Measurements from ENCODE around the gene RLF. TPM values are rescaled to one million over a fixed set of nuclear protein-coding genes. Genes with fewer than 3 reads are reported as not detected.

The RLF gene
- total RNA-seq, 1 experiment from 2014 or later, result 15.7 TPM

DNA sequence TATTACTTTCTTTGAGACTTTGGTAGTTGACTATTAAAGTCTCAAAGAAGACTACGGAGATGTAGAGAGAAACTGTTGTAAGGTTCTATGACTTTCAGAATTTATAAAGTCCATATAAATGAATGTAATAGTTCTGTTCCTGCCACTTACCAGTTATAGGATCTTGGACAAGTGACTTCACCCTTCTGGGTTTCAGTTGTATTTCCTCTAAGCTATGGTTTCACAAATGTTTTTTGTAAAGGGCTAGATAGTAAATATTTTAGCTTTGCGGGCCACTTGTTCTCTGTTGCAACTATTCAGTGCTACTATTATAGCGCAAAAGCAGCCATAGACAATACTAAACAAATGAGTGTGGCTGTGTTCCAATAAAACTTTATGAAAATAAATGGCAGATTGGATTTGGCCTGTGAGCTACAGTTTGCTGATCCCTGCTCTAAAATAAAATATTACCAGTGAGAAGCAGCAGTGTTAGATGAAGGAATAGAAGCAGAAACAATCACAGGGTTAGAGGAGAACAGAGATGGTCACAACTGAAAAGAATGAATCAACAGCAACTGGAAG lies 111.5 kb downstream of the RLF start:
- BruUV-seq (replicated peaks), result no TSS peak
- TF ChIP-seq, protein P1, sequence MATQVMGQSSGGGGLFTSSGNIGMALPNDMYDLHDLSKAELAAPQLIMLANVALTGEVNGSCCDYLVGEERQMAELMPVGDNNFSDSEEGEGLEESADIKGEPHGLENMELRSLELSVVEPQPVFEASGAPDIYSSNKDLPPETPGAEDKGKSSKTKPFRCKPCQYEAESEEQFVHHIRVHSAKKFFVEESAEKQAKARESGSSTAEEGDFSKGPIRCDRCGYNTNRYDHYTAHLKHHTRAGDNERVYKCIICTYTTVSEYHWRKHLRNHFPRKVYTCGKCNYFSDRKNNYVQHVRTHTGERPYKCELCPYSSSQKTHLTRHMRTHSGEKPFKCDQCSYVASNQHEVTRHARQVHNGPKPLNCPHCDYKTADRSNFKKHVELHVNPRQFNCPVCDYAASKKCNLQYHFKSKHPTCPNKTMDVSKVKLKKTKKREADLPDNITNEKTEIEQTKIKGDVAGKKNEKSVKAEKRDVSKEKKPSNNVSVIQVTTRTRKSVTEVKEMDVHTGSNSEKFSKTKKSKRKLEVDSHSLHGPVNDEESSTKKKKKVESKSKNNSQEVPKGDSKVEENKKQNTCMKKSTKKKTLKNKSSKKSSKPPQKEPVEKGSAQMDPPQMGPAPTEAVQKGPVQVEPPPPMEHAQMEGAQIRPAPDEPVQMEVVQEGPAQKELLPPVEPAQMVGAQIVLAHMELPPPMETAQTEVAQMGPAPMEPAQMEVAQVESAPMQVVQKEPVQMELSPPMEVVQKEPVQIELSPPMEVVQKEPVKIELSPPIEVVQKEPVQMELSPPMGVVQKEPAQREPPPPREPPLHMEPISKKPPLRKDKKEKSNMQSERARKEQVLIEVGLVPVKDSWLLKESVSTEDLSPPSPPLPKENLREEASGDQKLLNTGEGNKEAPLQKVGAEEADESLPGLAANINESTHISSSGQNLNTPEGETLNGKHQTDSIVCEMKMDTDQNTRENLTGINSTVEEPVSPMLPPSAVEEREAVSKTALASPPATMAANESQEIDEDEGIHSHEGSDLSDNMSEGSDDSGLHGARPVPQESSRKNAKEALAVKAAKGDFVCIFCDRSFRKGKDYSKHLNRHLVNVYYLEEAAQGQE (IDR thresholded peaks at IDR 0.05; ENCODE audit: insufficient read depth in 1 of 2, low read depth in 2 of 2, low read length in 1 of 2), result no peak
- TF ChIP-seq SIN3A (IDR thresholded peaks at IDR 0.05; ENCODE audit: borderline replicate concordance, insufficient read depth, low read depth, low read length) (no peak), TCF7L2 (IDR thresholded peaks at IDR 0.05; ENCODE audit: low read depth, low read length) (no peak), POLR2AphosphoS5 (IDR thresholded peaks at IDR 0.05; ENCODE audit: low read depth, low read length) (no peak)
- TF ChIP-seq, protein P2, sequence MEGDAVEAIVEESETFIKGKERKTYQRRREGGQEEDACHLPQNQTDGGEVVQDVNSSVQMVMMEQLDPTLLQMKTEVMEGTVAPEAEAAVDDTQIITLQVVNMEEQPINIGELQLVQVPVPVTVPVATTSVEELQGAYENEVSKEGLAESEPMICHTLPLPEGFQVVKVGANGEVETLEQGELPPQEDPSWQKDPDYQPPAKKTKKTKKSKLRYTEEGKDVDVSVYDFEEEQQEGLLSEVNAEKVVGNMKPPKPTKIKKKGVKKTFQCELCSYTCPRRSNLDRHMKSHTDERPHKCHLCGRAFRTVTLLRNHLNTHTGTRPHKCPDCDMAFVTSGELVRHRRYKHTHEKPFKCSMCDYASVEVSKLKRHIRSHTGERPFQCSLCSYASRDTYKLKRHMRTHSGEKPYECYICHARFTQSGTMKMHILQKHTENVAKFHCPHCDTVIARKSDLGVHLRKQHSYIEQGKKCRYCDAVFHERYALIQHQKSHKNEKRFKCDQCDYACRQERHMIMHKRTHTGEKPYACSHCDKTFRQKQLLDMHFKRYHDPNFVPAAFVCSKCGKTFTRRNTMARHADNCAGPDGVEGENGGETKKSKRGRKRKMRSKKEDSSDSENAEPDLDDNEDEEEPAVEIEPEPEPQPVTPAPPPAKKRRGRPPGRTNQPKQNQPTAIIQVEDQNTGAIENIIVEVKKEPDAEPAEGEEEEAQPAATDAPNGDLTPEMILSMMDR (IDR thresholded peaks at IDR 0.05), result no peak
- CTCF ChIA-PET, result no interaction called here
- ATAC-seq (no peak), DNase-seq (ENCODE audit: low read depth, low spot score) (no peak)
- Histone ChIP-seq H3K27me3 (ENCODE audit: control insufficient read depth, insufficient read depth, low read length) (no peaks in the 10 kb centered on the region), H3K4me1 (ENCODE audit: control insufficient read depth, insufficient read depth, low read length) (no peaks in the 10 kb centered on the region), H3K9me3 (ENCODE audit: control insufficient read depth, insufficient read depth, low read depth, low read length) (no peaks in the 10 kb centered on the region), H3K27ac (ENCODE audit: low read length) (no peak overlapping the region), H3K36me3 (ENCODE audit: control insufficient read depth, insufficient read depth, low read length) (peaks cover 13% of the 10 kb centered on the region), H3K4me3 (ENCODE audit: low read depth in 2 of 2, low read length in 2 of 2) (no peak overlapping the region)
- in situ Hi-C loops (cut with HindIII; ENCODE audit: low pct_unique_long_range_greater_than_20kb, low sequenced_read_pairs) (no loop called here), intact Hi-C loops (cut with micrococcal nuclease; ENCODE audit: unreplicated experiment) (no loop called here)
- POLR2A ChIA-PET, result interaction anchor here (0.6 kb wide), 1 partner anchor 11 kb away, joined by 4 read pairs; no protein-coding TSS in a partner anchor

DNA sequence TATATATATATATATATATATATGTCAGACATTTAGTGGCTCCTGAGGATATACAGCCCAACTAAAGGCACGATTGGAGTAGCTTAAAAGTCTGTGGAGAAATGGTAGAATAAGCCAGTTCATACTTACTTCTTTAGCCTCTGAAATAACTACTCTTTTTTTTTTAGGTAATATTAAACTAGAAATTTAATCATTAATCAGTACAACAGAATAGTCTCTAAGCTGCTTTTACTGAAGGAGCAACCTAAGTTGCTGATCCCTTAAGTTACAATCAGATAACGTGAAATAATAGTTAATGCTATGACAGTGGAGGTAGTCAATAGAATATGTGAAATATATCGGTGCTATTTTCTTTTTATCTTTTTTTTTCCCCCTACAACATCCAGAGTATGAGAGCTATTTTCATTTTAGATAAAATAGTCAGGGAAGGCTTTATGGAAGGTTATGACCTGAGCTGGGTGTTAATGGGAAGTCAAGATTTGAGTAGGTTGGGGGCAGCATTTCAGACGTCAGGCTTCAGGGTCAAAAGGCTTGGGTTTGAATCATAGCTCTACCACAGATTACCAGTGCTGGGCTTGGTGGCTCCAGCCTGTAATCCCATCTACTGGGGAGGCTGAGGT lies 112.5 kb downstream of the RLF start:
- intact Hi-C loops (cut with micrococcal nuclease; ENCODE audit: unreplicated experiment), result no loop called here
- Histone ChIP-seq H3K4me1 (ENCODE audit: control insufficient read depth, insufficient read depth, low read length) (no peaks in the 10 kb centered on the region), H3K36me3 (ENCODE audit: control insufficient read depth, insufficient read depth, low read length) (peaks cover 13% of the 10 kb centered on the region), H3K9me3 (ENCODE audit: control insufficient read depth, insufficient read depth, low read depth, low read length) (no peaks in the 10 kb centered on the region), H3K27me3 (ENCODE audit: control insufficient read depth, insufficient read depth, low read length) (no peaks in the 10 kb centered on the region), H3K27ac (ENCODE audit: low read length) (no peak overlapping the region), H3K4me3 (ENCODE audit: low read depth in 2 of 2, low read length in 2 of 2) (no peak overlapping the region)
- TF ChIP-seq, protein P1 (IDR thresholded peaks at IDR 0.05; ENCODE audit: insufficient read depth in 1 of 2, low read depth in 2 of 2, low read length in 1 of 2), result no peak
- TF ChIP-seq TCF7L2 (IDR thresholded peaks at IDR 0.05; ENCODE audit: low read depth, low read length) (no peak), SIN3A (IDR thresholded peaks at IDR 0.05; ENCODE audit: borderline replicate concordance, insufficient read depth, low read depth, low read length) (no peak), POLR2AphosphoS5 (IDR thresholded peaks at IDR 0.05; ENCODE audit: low read depth, low read length) (no peak)
- TF ChIP-seq, protein P2 (IDR thresholded peaks at IDR 0.05), result no peak
- ATAC-seq, result no peak
- in situ Hi-C loops (cut with HindIII; ENCODE audit: low pct_unique_long_range_greater_than_20kb, low sequenced_read_pairs), result no loop called here
- ChIA-PET CTCF (interaction anchor here (0.7 kb wide), 1 partner anchor 176 kb away, joined by 3 read pairs; no protein-coding TSS in a partner anchor), POLR2A (interaction anchor here (0.6 kb wide), 1 partner anchor 12 kb away, joined by 4 read pairs; no protein-coding TSS in a partner anchor)
- BruUV-seq (replicated peaks), result no TSS peak
- DNase-seq (ENCODE audit: low read depth, low spot score), result no peak
